HG02981 (cell line): Measurements from ENCODE around the gene CDC14B.
"Not testable (repeated sequence)": the region's sequence is repeated elsewhere in the genome, so short reads cannot be mapped to it uniquely, and the experiment has no call there.

ENCODE experiments used
- ATAC-seq: cut with Tn5 transposase; IDR thresholded peaks from one replicate; pipeline ENCODE4 v1.9.1; 2021; ENCODE audit warnings: mild to moderate bottlenecking, moderate library complexity; ENCODE audit not compliant: unreplicated experiment

The CDC14B gene

GRCh38 chr9:96626912-96627311 lies 7.3 kb upstream of the CDC14B start:
- no peak for ATAC-seq

- no peak for ATAC-seq
Measured at GRCh38 chr9:96621618-96622017, 2.0 kb upstream of the CDC14B start.

GRCh38 chr9:96620832-96621269 lies 1.2 kb upstream of the CDC14B start:
- no peak for ATAC-seq

- ATAC-seq, result no peak
Measured at GRCh38 chr9:96620181-96620514, 505 bp upstream of the CDC14B start.

- ATAC-seq, result peak; percentile 6
Measured at GRCh38 chr9:96619124-96619465, 548 bp downstream of the CDC14B start.

- no peak for ATAC-seq
Measured at GRCh38 chr9:96618209-96619123, 1.2 kb downstream of the CDC14B start.

- ATAC-seq, result no peak
Measured at GRCh38 chr9:96617439-96618185, 2.0 kb downstream of the CDC14B start.

GRCh38 chr9:96616817-96617438 lies 2.7 kb downstream of the CDC14B start:
- no peak for ATAC-seq

- ATAC-seq, result no peak
Measured at GRCh38 chr9:96615411-96615810, 4.2 kb downstream of the CDC14B start.

GRCh38 chr9:96614664-96615063 lies 5.0 kb downstream of the CDC14B start:
- ATAC-seq, result not testable (repeated sequence)

GRCh38 chr9:96612966-96613589 lies 6.6 kb downstream of the CDC14B start:
- ATAC-seq, result no peak

- no peak for ATAC-seq
Measured at GRCh38 chr9:96612105-96612965, 7.3 kb downstream of the CDC14B start.

GRCh38 chr9:96611302-96611701 lies 8.3 kb downstream of the CDC14B start:
- no peak for ATAC-seq

- no peak for ATAC-seq
Measured at GRCh38 chr9:96609732-96610131, 9.9 kb downstream of the CDC14B start.

GRCh38 chr9:96607971-96608370 lies 11.7 kb downstream of the CDC14B start:
- no peak for ATAC-seq

- no peak for ATAC-seq
Measured at GRCh38 chr9:96605328-96605727, 14.3 kb downstream of the CDC14B start.

- ATAC-seq, result no peak
Measured at GRCh38 chr9:96604004-96604319, 15.7 kb downstream of the CDC14B start.

- no peak for ATAC-seq
Measured at GRCh38 chr9:96603305-96604003, 16.2 kb downstream of the CDC14B start.

- ATAC-seq, result no peak
Measured at GRCh38 chr9:96599298-96599697, 20.3 kb downstream of the CDC14B start.

GRCh38 chr9:96596601-96597111 lies 23.0 kb downstream of the CDC14B start:
- no peak for ATAC-seq
